Heart left ventricle (tissue), 16 donors: ENCODE results near the gene TSNAX. TPM values are rescaled to one million over a fixed set of nuclear protein-coding genes. Genes with fewer than 3 reads are reported as not detected.

ENCODE experiments used
- ATAC-seq, 4 donors: fragments of 200-7000 bp; cut with Tn5 transposase; one replicate each; pipeline ENCODE4 v1.9.1; 2020 to 2022; ENCODE audit warnings: moderate library complexity in 4 of 4, mild to moderate bottlenecking in 3 of 4, moderate number of reproducible peaks in 1 of 4
- DNase-seq, 5 donors: peaks; one replicate each; pipeline ENCODE4 v3.0.0-alpha.2; 2020
- H3K27ac ChIP-seq, 12 donors: fragments of 200-600 bp; sonication (generic) in 4 of 12; one replicate each; pipeline versions ENCODE4 v1.5.0 to v1.8.0; 2016 to 2022; ENCODE audit warnings: mild to moderate bottlenecking in 2 of 12
- H3K27me3 ChIP-seq, 9 donors: fragments of 200-600 bp; sonication (generic) in 2 of 9; one replicate each; pipeline versions ENCODE4 v1.5.1 to v1.8.0; 2016 to 2022; ENCODE audit warnings: mild to moderate bottlenecking in 3 of 9
- H3K36me3 ChIP-seq, 9 donors: fragments of 200-600 bp; sonication (generic) in 2 of 9; one replicate each; pipeline versions ENCODE4 v1.5.0 to v1.8.0; 2018 to 2022; ENCODE audit warnings: mild to moderate bottlenecking in 2 of 9
- H3K4me1 ChIP-seq, 12 donors: fragments of 200-600 bp; sonication (generic) in 4 of 12; one replicate each; pipeline versions ENCODE4 v1.5.0 to v1.8.0; 2016 to 2022; ENCODE audit warnings: mild to moderate bottlenecking in 3 of 12
- H3K4me3 ChIP-seq, 12 donors: fragments of 200-600 bp; sonication (generic) in 4 of 12; one replicate each; pipeline versions ENCODE4 v1.5.0 to v1.8.0; 2017 to 2022; ENCODE audit warnings: mild to moderate bottlenecking in 9 of 12, moderate library complexity in 4 of 12
- H3K9me3 ChIP-seq, 12 donors: fragments of 200-600 bp; sonication (generic) in 4 of 12; one replicate each; pipeline versions ENCODE4 v1.5.0 to v1.8.0; 2016 to 2022; ENCODE audit warnings: mild to moderate bottlenecking in 1 of 12
- POLR2A ChIP-seq, 2 donors: fragments of 450-650 bp; IDR thresholded peaks; one replicate each; pipeline ENCODE4 v1.6.1; 2017; ENCODE audit warnings: antibody characterized with exemption in 2 of 2, mild to moderate bottlenecking in 2 of 2, moderate library complexity in 2 of 2
- WGBS, 4 donors: extraction: QIAGEN DNeasy Blood & Tissue Kit in 2 of 4; methylation state at CpG; one replicate each; pipeline versions ENCODE4 v1.1.5 to v1.1.7; 2013 to 2018; 5-methylcytosine and 5-hydroxymethylcytosine counted together
- intact Hi-C, 10 donors: fragments of 100-400 bp; cut with DNase I; formaldehyde crosslinking; loops; one replicate each; pipeline versions ENCODE4 v1.11.1 to v1.14.2; 2022
- polyA plus RNA-seq, 2 donors: library from polyadenylated mRNA; stranded (reverse); fragments of 200-250 nt; gene quantifications; one replicate each; pipeline ENCODE4 v1.2.3, GENCODE V29; 2013
- total RNA-seq, 9 donors: library from RNA; depleted of rRNA in 2 of 9; stranded (reverse); fragments of >200 nt in 2 of 9; fragmentation: NEBNext Ultra II Directional in 3 of 9; extraction: Animal tissue kit (Norgen Biotek cat#: 25700) in 3 of 9; gene quantifications; one replicate each; pipeline versions ENCODE4 v1.1.0 to v1.2.4, GENCODE V29; 2016 to 2023
- TF ChIP-seq, protein P1 (sequence below), 12 donors: fragments of 200-600 bp; sonication (generic) in 4 of 12; IDR thresholded peaks; one replicate each; pipeline versions ENCODE4 v1.5.0 to v1.8.0; 2018 to 2022; ENCODE audit warnings: antibody characterized with exemption in 12 of 12, mild to moderate bottlenecking in 5 of 12
- donor health status: ischemic (EF 13 %, LVEDD 7.1; RV severe dilation, severe dysfunction).
- donor health status: healthy with polysubstance abuse.
- donor health status: DM: no; HTN: yes; CAD: no.
- donor health status: DM: no; HTN: no; CAD: no.
- donor health status: ischemic (EF 25% LVEDD 6.9; RV normal size, moderate dysfunction).
- donor health status: ischemic (EF 25% LVEDD 5.7; RV mildly dilated, moderate dysfunction).
- donor health status: healthy.
- donor health status: DM: yes; HTN: yes; CAD: no.
- donor health status: ischemic (EF 35%, LVEDD 5.7; RV mildly dilated, moderate dysfunction).
- donor health status: nonischemic (EF 11% LVEDD 7.7; RV severe dilation, severe dysfunction).
- donor health status: DM: yes; HTN: yes; CAD: no.
- donor health status: PGD.
- donor health status: ischemic (EF 29% LVEDD 5.4; RV normal size, mild dysfunction).
- donor health status: nonischemic (EF 23%, LVEDD 6.1; RV moderate dilation, normal function).

The TSNAX gene
- total and polyA plus RNA-seq, 11 donors = 9.7 to 43.5 (median 31.7) TPM

DNA sequence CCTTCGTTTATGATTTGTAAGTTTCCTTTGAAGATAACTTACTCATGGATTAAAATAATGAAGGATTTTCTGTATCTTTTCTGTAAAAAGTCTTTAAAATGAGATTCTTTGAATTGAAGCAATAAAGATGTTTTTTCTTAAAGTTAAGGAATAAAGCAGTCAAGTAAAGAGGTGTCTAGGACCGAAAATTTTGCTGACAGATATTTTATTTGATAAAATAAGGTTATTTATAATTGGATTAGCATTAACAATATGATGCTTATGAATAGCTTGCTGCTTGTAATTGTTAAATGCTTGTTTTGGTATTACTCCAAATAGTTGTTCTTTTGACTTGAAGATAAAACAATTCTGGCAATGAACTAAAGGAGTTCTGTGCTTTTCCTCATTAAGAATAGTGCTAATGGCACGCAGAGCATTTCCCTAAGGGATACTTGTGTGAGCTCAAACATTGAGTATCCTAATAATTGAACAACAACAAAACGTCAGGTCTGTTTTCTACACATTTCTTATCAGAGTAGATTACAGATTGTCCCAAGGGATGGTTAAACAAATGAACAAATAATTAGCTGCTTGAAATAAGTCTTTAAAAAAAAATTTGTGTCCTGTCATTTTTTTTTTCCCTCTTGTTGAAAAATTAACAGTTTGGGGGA, 16.6 kb downstream of the TSNAX start:
- Histone ChIP-seq H3K4me3 (no peak overlapping the region), H3K27ac (peak overlapping the region in 8 of 12 donors; percentile 7 to 50 (median 34)), H3K4me1 (peaks cover 0 to 44% (median 22%) of the 10 kb centered on the region in 12 donors), H3K27me3 (no peaks in the 10 kb centered on the region), H3K36me3 (peaks cover 0 to 48% (median 33%) of the 10 kb centered on the region in 9 donors), H3K9me3 (peaks cover 0 to 10% (median 0%) of the 10 kb centered on the region in 12 donors)
- TF ChIP-seq, protein P1, sequence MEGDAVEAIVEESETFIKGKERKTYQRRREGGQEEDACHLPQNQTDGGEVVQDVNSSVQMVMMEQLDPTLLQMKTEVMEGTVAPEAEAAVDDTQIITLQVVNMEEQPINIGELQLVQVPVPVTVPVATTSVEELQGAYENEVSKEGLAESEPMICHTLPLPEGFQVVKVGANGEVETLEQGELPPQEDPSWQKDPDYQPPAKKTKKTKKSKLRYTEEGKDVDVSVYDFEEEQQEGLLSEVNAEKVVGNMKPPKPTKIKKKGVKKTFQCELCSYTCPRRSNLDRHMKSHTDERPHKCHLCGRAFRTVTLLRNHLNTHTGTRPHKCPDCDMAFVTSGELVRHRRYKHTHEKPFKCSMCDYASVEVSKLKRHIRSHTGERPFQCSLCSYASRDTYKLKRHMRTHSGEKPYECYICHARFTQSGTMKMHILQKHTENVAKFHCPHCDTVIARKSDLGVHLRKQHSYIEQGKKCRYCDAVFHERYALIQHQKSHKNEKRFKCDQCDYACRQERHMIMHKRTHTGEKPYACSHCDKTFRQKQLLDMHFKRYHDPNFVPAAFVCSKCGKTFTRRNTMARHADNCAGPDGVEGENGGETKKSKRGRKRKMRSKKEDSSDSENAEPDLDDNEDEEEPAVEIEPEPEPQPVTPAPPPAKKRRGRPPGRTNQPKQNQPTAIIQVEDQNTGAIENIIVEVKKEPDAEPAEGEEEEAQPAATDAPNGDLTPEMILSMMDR (IDR thresholded peaks at IDR 0.05) = no peak
- TF ChIP-seq POLR2A (IDR thresholded peaks at IDR 0.05) = no peak
- no peak for DNase-seq
- intact Hi-C loops = loop anchor here in 1 of 10 donors (1.0 to 5.0 kb wide), 2 partner anchors 52 to 123 kb away; partner anchors contain the start of gene EGLN1
- 34 to 54% (median 43%) methylated on average over 4 of the region's 4 CpGs for WGBS, 4 donors
- peak; percentile 52 to 92 (median 60) for ATAC-seq

DNA sequence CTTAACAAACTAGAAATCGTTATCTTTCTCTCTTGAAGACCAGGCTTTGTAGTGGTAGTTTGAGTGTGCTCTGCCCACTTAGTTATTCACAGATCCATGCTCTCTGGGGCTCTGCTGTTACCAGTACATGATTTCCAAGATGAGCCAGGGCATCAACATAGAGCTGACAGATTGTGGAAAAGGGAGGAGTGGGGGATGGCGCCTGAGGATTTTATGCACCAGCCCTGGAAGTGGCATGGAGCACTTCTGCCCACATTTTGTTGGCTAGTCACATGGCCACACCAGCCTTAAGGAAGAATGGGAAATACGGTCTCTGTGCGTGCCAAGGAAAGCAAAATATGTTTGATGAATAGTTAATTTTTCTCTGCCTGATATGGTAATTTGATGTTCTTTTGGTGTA, 18.2 kb downstream of the TSNAX start:
- Histone ChIP-seq H3K27me3 (no peaks in the 10 kb centered on the region), H3K9me3 (no peaks in the 10 kb centered on the region), H3K36me3 (peaks cover 0 to 42% (median 28%) of the 10 kb centered on the region in 9 donors), H3K4me3 (no peak overlapping the region), H3K27ac (no peak overlapping the region), H3K4me1 (peaks cover 0 to 47% (median 21%) of the 10 kb centered on the region in 12 donors)
- intact Hi-C loops = no loop called here
- ATAC-seq = no peak
- DNase-seq = no peak
- no peak for TF ChIP-seq POLR2A (IDR thresholded peaks at IDR 0.05)
- TF ChIP-seq, protein P1 (IDR thresholded peaks at IDR 0.05) = no peak
- 91 to 96% (median 93%) methylated on average over 4 of the region's 4 CpGs for WGBS, 4 donors

DNA sequence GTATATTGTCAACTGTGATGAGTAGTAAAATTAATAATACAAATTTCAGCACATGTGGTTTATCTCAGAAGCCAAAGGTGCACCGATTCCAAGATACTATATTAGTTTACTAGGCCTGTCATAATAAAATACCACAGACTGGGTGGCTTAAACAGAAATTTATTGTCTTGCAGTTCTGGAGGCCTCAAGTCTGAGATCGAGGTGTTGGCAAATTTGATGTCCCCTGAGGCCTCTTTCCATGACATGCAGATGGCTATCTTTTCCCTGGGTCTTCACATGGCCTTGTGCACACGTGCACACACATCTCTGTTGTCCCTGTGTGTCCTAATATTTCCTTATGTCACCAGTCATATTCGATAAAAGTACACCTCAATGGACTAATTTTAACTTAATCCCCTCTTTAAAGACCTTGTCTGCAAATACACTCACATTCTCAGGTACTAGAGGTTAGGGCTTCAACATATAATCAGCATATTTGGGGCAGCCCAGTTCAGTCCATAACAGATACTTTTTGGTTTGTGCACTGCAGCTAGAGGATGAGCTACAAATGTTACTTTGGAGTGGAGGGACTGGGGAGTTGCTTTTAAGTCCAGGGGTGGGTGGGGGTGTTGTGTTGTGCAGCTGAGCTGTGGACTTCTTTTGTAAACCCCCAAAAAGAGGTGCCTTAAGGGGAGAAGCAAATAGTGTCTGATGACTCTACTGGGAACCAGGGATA, 21.4 kb downstream of the TSNAX start:
- H3K36me3 ChIP-seq = peaks cover 0 to 33% (median 14%) of the 10 kb centered on the region in 9 donors
- H3K9me3 ChIP-seq = no peaks in the 10 kb centered on the region
- TF ChIP-seq, protein P1 (IDR thresholded peaks at IDR 0.05) = no peak
- no peak for TF ChIP-seq POLR2A (IDR thresholded peaks at IDR 0.05)
- no peak overlapping the region for H3K27ac ChIP-seq
- 65 to 75% (median 73%) methylated on average over 4 of the region's 4 CpGs for WGBS, 4 donors
- intact Hi-C loops = no loop called here
- H3K4me3 ChIP-seq = no peak overlapping the region
- no peak for DNase-seq
- H3K4me1 ChIP-seq = peaks cover 0 to 41% (median 14%) of the 10 kb centered on the region in 12 donors
- ATAC-seq = no peak
- no peaks in the 10 kb centered on the region for H3K27me3 ChIP-seq

DNA sequence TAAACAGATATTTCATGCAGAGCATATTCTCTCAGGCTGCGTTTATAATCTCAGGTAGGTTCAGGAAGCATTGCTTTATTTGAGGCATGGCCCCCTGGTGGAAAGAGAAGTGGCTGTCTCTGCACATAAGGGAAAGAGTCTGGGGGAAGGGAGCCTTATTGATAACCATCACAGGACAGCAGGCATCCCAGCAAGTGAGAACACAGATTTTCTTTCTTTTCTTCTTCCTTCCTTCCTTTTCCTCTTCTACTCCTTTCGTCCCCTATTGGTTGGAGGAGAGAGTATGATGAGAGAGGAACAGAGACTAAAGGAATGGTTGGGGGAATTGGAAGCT, 21.9 kb downstream of the TSNAX start:
- DNase-seq = no peak
- TF ChIP-seq POLR2A (IDR thresholded peaks at IDR 0.05) = no peak
- TF ChIP-seq, protein P1 (IDR thresholded peaks at IDR 0.05) = peak in 11 of 12 donors; percentile 14 to 42 (median 27)
- no peak overlapping the region for H3K27ac ChIP-seq
- no peaks in the 10 kb centered on the region for H3K27me3 ChIP-seq
- 44 to 53% (median 51%) methylated on average over 2 of the region's 2 CpGs for WGBS, 4 donors
- H3K4me3 ChIP-seq = no peak overlapping the region
- H3K9me3 ChIP-seq = no peaks in the 10 kb centered on the region
- intact Hi-C loops = no loop called here
- H3K4me1 ChIP-seq = peaks cover 0 to 39% (median 11%) of the 10 kb centered on the region in 12 donors
- peaks cover 0 to 33% (median 14%) of the 10 kb centered on the region in 9 donors for H3K36me3 ChIP-seq
- no peak for ATAC-seq
